HCT116 (cell line): ENCODE data around the gene PXDN.

Experiments
- CTCF ChIP-seq, 3 experiments: fragments of 200-600 bp in 1 of 3; sonication (generic) in 1 of 3; IDR thresholded peaks in 2 of 3; conservative IDR thresholded peaks in 1 of 3; 2 replicates each; pipeline ENCODE4 v1.5.1; 2012 to 2017; ENCODE audit warnings: low read depth in 2 of 3, low read length in 2 of 3, antibody characterized with exemption in 1 of 3, borderline replicate concordance in 1 of 3, control low read depth in 1 of 3, mild to moderate bottlenecking in 1 of 3, mixed read lengths in 1 of 3, mixed run types in 1 of 3, moderate library complexity in 1 of 3; ENCODE audit not compliant: insufficient read depth in 1 of 3
- EZH2 ChIP-seq: fragments of 200-600 bp; sonication (generic); IDR thresholded peaks from 2 replicates; pipeline ENCODE4 v1.6.1; 2017; ENCODE audit warnings: antibody characterized with exemption, mixed run types
- POLR2A ChIP-seq: IDR thresholded peaks from 2 replicates; pipeline ENCODE4 v1.7.0; 2011; ENCODE audit warnings: borderline replicate concordance; ENCODE audit not compliant: insufficient read depth, insufficient read length; ENCODE audit errors: extremely low read depth

DNA sequence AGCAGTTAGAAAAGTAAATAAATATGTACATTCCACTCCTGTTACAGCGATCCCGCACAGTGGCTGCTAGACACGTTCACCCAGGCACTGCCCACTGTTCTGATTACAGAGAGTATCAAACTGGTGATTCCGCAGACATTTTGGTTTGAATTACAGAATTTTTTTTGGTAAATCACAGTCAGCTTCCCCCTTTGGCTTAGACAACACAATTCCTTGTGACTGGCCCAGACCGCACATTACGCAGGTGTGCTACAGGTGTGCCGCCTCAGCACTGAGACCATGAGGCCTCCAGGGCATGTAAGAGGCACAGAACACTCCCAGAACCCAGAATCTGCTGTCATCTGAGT, 112.3 kb downstream of the PXDN start:
- TF ChIP-seq EZH2 (no peak), CTCF (IDR thresholded peaks at IDR 0.05 in 2 of 3, conservative IDR thresholded peaks at IDR 0.05 in 1 of 3; ENCODE audit: borderline replicate concordance in 1 of 3, insufficient read depth in 1 of 3, low read depth in 2 of 3, low read length in 2 of 3) (no peak), POLR2A (no peak)
